T-helper 2 cell treated with Interferon-gamma antibody and Interleukin-4, amounts not matched to agents 5 μg/mL and 100 μg/mL, for 36 hours (primary cell): Measurements from ENCODE around the gene PLXNA4.

Experiments used
- DNase-seq: peaks from one replicate; pipeline ENCODE4 v3.0.0; 2021; ENCODE audit warnings: low spot score
- H3K27ac Mint-ChIP-seq: one replicate; pipeline ENCODE4 v1.8.0; 2021; ENCODE audit warnings: mild to moderate bottlenecking, mixed read lengths
- H3K27me3 Mint-ChIP-seq: one replicate; pipeline ENCODE4 v1.8.0; 2021; ENCODE audit warnings: low read depth, mixed read lengths
- H3K36me3 Mint-ChIP-seq: one replicate; pipeline ENCODE4 v1.8.0; 2021; ENCODE audit warnings: low read depth, mixed read lengths
- H3K4me1 Mint-ChIP-seq: one replicate; pipeline ENCODE4 v1.8.0; 2021; ENCODE audit warnings: low read depth, mixed read lengths
- H3K4me3 Mint-ChIP-seq: one replicate; pipeline ENCODE4 v1.8.0; 2022; ENCODE audit warnings: mild to moderate bottlenecking, moderate library complexity, mixed read lengths
- H3K9me3 Mint-ChIP-seq: one replicate; pipeline ENCODE4 v1.8.0; 2021; ENCODE audit warnings: mixed read lengths

Gene PLXNA4

GRCh38 chr7:132149436-132150304 is 426.6 kb downstream of the PLXNA4 start:
- no peak overlapping the region for H3K4me3 Mint-ChIP-seq
- no peak for DNase-seq
- no peaks in the 10 kb centered on the region for H3K36me3 Mint-ChIP-seq
- no peaks in the 10 kb centered on the region for H3K9me3 Mint-ChIP-seq
- H3K27ac Mint-ChIP-seq = no peak overlapping the region
- H3K4me1 Mint-ChIP-seq = no peaks in the 10 kb centered on the region
- peaks cover 2% of the 10 kb centered on the region for H3K27me3 Mint-ChIP-seq

- no peak for DNase-seq
- Mint-ChIP-seq H3K27me3 (no peaks in the 10 kb centered on the region), H3K9me3 (no peaks in the 10 kb centered on the region), H3K36me3 (no peaks in the 10 kb centered on the region), H3K27ac (no peak overlapping the region), H3K4me3 (no peak overlapping the region), H3K4me1 (no peaks in the 10 kb centered on the region)
Observed at GRCh38 chr7:132148876-132149275, 427.4 kb downstream of the PLXNA4 start.

- H3K27ac Mint-ChIP-seq = no peak overlapping the region
- no peaks in the 10 kb centered on the region for H3K27me3 Mint-ChIP-seq
- H3K4me3 Mint-ChIP-seq = no peak overlapping the region
- no peaks in the 10 kb centered on the region for H3K36me3 Mint-ChIP-seq
- H3K9me3 Mint-ChIP-seq = no peaks in the 10 kb centered on the region
- no peaks in the 10 kb centered on the region for H3K4me1 Mint-ChIP-seq
- no peak for DNase-seq
Observed at GRCh38 chr7:132145466-132145865, 430.8 kb downstream of the PLXNA4 start.

GRCh38 chr7:132145063-132145462 is 431.2 kb downstream of the PLXNA4 start:
- Mint-ChIP-seq H3K4me1 (no peaks in the 10 kb centered on the region), H3K36me3 (no peaks in the 10 kb centered on the region), H3K4me3 (no peak overlapping the region), H3K27ac (no peak overlapping the region), H3K9me3 (no peaks in the 10 kb centered on the region), H3K27me3 (no peaks in the 10 kb centered on the region)
- no peak for DNase-seq

- H3K27me3 Mint-ChIP-seq = peaks cover 2% of the 10 kb centered on the region
- DNase-seq = no peak
- no peaks in the 10 kb centered on the region for H3K9me3 Mint-ChIP-seq
- H3K36me3 Mint-ChIP-seq = no peaks in the 10 kb centered on the region
- H3K4me3 Mint-ChIP-seq = no peak overlapping the region
- H3K27ac Mint-ChIP-seq = no peak overlapping the region
- H3K4me1 Mint-ChIP-seq = no peaks in the 10 kb centered on the region
Observed at GRCh38 chr7:132142006-132142405, 434.3 kb downstream of the PLXNA4 start.

- no peak overlapping the region for H3K27ac Mint-ChIP-seq
- H3K4me1 Mint-ChIP-seq = no peaks in the 10 kb centered on the region
- no peak for DNase-seq
- H3K4me3 Mint-ChIP-seq = no peak overlapping the region
- H3K9me3 Mint-ChIP-seq = no peaks in the 10 kb centered on the region
- no peaks in the 10 kb centered on the region for H3K36me3 Mint-ChIP-seq
- peaks cover 2% of the 10 kb centered on the region for H3K27me3 Mint-ChIP-seq
Observed at GRCh38 chr7:132141109-132141508, 435.2 kb downstream of the PLXNA4 start.

DNA sequence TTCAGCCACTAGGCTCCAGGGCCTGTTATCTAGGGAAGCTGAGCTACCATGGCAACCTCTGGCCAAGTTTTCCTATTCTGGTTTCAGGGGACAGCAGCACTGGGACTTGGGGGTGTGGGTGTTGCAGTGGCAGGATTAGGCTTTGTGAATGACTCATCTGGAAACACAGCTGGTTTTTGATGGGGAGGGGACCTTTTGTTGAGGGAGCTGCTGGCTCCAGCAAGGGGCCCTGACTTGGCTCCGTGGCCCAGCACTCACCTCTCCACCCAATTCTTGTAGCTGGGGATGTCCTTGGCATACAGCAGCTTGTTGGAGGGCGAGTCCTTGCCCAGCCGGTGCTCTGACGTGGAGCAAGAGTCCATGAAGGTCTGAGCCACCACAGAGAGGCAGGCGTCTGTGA is 435.9 kb downstream of the PLXNA4 start:
- Mint-ChIP-seq H3K36me3 (no peaks in the 10 kb centered on the region), H3K27ac (no peak overlapping the region), H3K9me3 (no peaks in the 10 kb centered on the region), H3K4me1 (no peaks in the 10 kb centered on the region), H3K27me3 (peaks cover 2% of the 10 kb centered on the region), H3K4me3 (no peak overlapping the region)
- no peak for DNase-seq

DNA sequence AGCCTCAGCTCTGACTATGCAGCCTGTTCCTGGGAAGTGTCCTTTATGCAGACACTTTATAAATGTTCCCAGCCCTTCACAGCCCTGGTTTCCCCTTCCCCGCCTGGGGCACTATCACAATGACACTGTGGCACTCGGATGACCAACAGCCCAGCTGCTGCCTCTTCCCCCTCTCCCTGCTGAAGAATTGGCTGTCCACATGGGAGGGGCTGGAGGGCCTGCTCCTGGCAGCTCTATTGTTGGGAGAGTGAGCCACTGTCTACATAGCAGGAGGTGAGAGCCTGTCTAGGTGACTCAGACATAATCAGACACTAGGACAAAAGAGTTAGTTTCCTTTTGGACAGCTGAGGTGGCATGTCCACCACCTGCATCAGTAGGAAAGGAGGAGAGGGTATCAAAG is 437.5 kb downstream of the PLXNA4 start:
- no peaks in the 10 kb centered on the region for H3K9me3 Mint-ChIP-seq
- no peak overlapping the region for H3K4me3 Mint-ChIP-seq
- H3K36me3 Mint-ChIP-seq = no peaks in the 10 kb centered on the region
- DNase-seq = no peak
- H3K27ac Mint-ChIP-seq = no peak overlapping the region
- H3K4me1 Mint-ChIP-seq = no peaks in the 10 kb centered on the region
- peaks cover 2% of the 10 kb centered on the region for H3K27me3 Mint-ChIP-seq

- no peak overlapping the region for H3K27ac Mint-ChIP-seq
- no peaks in the 10 kb centered on the region for H3K9me3 Mint-ChIP-seq
- H3K4me3 Mint-ChIP-seq = no peak overlapping the region
- no peaks in the 10 kb centered on the region for H3K36me3 Mint-ChIP-seq
- DNase-seq = no peak
- H3K27me3 Mint-ChIP-seq = peaks cover 2% of the 10 kb centered on the region
- no peaks in the 10 kb centered on the region for H3K4me1 Mint-ChIP-seq
Observed at GRCh38 chr7:132137681-132138080, 438.6 kb downstream of the PLXNA4 start.

GRCh38 chr7:132135746-132136385 is 440.4 kb downstream of the PLXNA4 start:
- no peaks in the 10 kb centered on the region for H3K36me3 Mint-ChIP-seq
- no peak for DNase-seq
- H3K27ac Mint-ChIP-seq = no peak overlapping the region
- H3K4me1 Mint-ChIP-seq = no peaks in the 10 kb centered on the region
- H3K27me3 Mint-ChIP-seq = peaks cover 2% of the 10 kb centered on the region
- no peaks in the 10 kb centered on the region for H3K9me3 Mint-ChIP-seq
- H3K4me3 Mint-ChIP-seq = no peak overlapping the region

- Mint-ChIP-seq H3K27me3 (peaks cover 2% of the 10 kb centered on the region), H3K27ac (no peak overlapping the region), H3K36me3 (no peaks in the 10 kb centered on the region), H3K9me3 (no peaks in the 10 kb centered on the region), H3K4me1 (peaks cover 2% of the 10 kb centered on the region), H3K4me3 (no peak overlapping the region)
- no peak for DNase-seq
Observed at GRCh38 chr7:132134814-132135445, 441.3 kb downstream of the PLXNA4 start.

- Mint-ChIP-seq H3K4me3 (no peak overlapping the region), H3K27ac (no peak overlapping the region), H3K4me1 (peaks cover 2% of the 10 kb centered on the region), H3K27me3 (no peaks in the 10 kb centered on the region), H3K36me3 (no peaks in the 10 kb centered on the region), H3K9me3 (no peaks in the 10 kb centered on the region)
- DNase-seq = no peak
Observed at GRCh38 chr7:132133501-132133900, 442.8 kb downstream of the PLXNA4 start.

- Mint-ChIP-seq H3K4me1 (peaks cover 2% of the 10 kb centered on the region), H3K36me3 (no peaks in the 10 kb centered on the region), H3K4me3 (no peak overlapping the region), H3K27ac (no peak overlapping the region), H3K9me3 (no peaks in the 10 kb centered on the region), H3K27me3 (no peaks in the 10 kb centered on the region)
- DNase-seq = no peak
Observed at GRCh38 chr7:132131196-132131595, 445.1 kb downstream of the PLXNA4 start.

GRCh38 chr7:132130497-132130896 is 445.8 kb downstream of the PLXNA4 start:
- Mint-ChIP-seq H3K4me1 (peaks cover 2% of the 10 kb centered on the region), H3K27ac (no peak overlapping the region), H3K4me3 (no peak overlapping the region)

More at GRCh38 chr7:132130497-132130896, 445.8 kb downstream of the PLXNA4 start:
- Mint-ChIP-seq H3K36me3 (no peaks in the 10 kb centered on the region), H3K9me3 (no peaks in the 10 kb centered on the region), H3K27me3 (no peaks in the 10 kb centered on the region)
- no peak for DNase-seq
